Astrocyte (in vitro differentiated cells and primary cell): ENCODE measurements around the gene LSM7. TPM values are rescaled to one million over a fixed set of nuclear protein-coding genes. Genes with fewer than 3 reads are reported as not detected.

ENCODE experiments used
- DNase-seq: peaks from one replicate; pipeline ENCODE4 v3.0.0-alpha.2; 2010; ENCODE audit warnings: low read depth
- FAIRE-seq: peaks from 2 replicates; lab custom pipeline; 2011; peaks lifted over from hg19 to GRCh38; lab: Jason Lieb, UNC
- H2AFZ ChIP-seq: 2 replicates; pipeline ENCODE4 v1.6.0; 2012; ENCODE audit warnings: low read depth, low read length, inconsistent platforms
- H3K27ac ChIP-seq: 2 replicates; pipeline ENCODE4 v1.5.1; 2011; ENCODE audit warnings: low read depth, low read length, inconsistent platforms
- H3K27me3 ChIP-seq: 2 replicates; pipeline ENCODE4 v1.6.0; 2011; ENCODE audit warnings: low read length, inconsistent platforms; ENCODE audit not compliant: insufficient read depth
- H3K36me3 ChIP-seq: 2 replicates; pipeline ENCODE4 v1.5.1; 2011; ENCODE audit warnings: low read length, inconsistent platforms; ENCODE audit not compliant: insufficient read depth
- H3K4me1 ChIP-seq: 2 replicates; pipeline ENCODE4 v1.5.1; 2011; ENCODE audit warnings: low read length, inconsistent platforms; ENCODE audit not compliant: insufficient read depth
- H3K4me2 ChIP-seq: 2 replicates; pipeline ENCODE4 v1.6.0; 2012; ENCODE audit warnings: low read length, inconsistent platforms
- H3K4me3 ChIP-seq: 2 replicates; pipeline ENCODE4 v1.5.1; 2011; ENCODE audit warnings: low read depth, mild to moderate bottlenecking, low read length, inconsistent platforms; ENCODE audit not compliant: insufficient read depth
- H3K79me2 ChIP-seq: 2 replicates; pipeline ENCODE4 v1.6.0; 2012; ENCODE audit warnings: mild to moderate bottlenecking, low read length, inconsistent platforms; ENCODE audit not compliant: insufficient read depth
- H3K9ac ChIP-seq: 2 replicates; pipeline ENCODE4 v1.6.0; 2012; ENCODE audit warnings: mild to moderate bottlenecking, low read length, inconsistent platforms
- H3K9me3 ChIP-seq: 2 replicates; pipeline ENCODE4 v1.5.1; 2012; ENCODE audit warnings: low read depth, mild to moderate bottlenecking, low read length, inconsistent platforms; ENCODE audit not compliant: insufficient read depth
- H4K20me1 ChIP-seq: 2 replicates; pipeline ENCODE4 v1.6.0; 2012; ENCODE audit warnings: low read length, inconsistent platforms; ENCODE audit not compliant: insufficient read depth
- H3K27ac Mint-ChIP-seq: one replicate; pipeline ENCODE4 v1.8.0; 2021; ENCODE audit warnings: mild to moderate bottlenecking, mixed read lengths; ENCODE audit not compliant: unreplicated experiment
- H3K27me3 Mint-ChIP-seq: one replicate; pipeline ENCODE4 v1.8.0; 2021; ENCODE audit warnings: low read depth, mixed read lengths; ENCODE audit not compliant: unreplicated experiment
- H3K36me3 Mint-ChIP-seq: one replicate; pipeline ENCODE4 v1.8.0; 2021; ENCODE audit warnings: low read depth, mixed read lengths; ENCODE audit not compliant: unreplicated experiment
- H3K4me1 Mint-ChIP-seq: one replicate; pipeline ENCODE4 v1.8.0; 2021; ENCODE audit warnings: low read depth, mixed read lengths; ENCODE audit not compliant: unreplicated experiment
- H3K4me3 Mint-ChIP-seq: one replicate; pipeline ENCODE4 v1.8.0; 2021; ENCODE audit warnings: mild to moderate bottlenecking, moderate library complexity, mixed read lengths; ENCODE audit not compliant: unreplicated experiment
- H3K9me3 Mint-ChIP-seq: one replicate; pipeline ENCODE4 v1.8.0; 2021; ENCODE audit warnings: mild to moderate bottlenecking, mixed read lengths; ENCODE audit not compliant: unreplicated experiment
- CTCF ChIP-seq: IDR thresholded peaks from 2 replicates; pipeline ENCODE4 v1.5.1; 2011; ENCODE audit warnings: low read depth, mild to moderate bottlenecking, inconsistent platforms, low read length, moderate library complexity; ENCODE audit not compliant: insufficient read depth
- EZH2 ChIP-seq: IDR thresholded peaks from 2 replicates; pipeline ENCODE4 v1.6.1; 2012; ENCODE audit warnings: mild to moderate bottlenecking, low read length, inconsistent platforms; ENCODE audit not compliant: insufficient read depth
- total RNA-seq: library from RNA; stranded (reverse); gene quantifications from 2 replicates; pipeline ENCODE4 v1.2.1, GENCODE V29; 2021

The LSM7 gene
- total RNA-seq, 1 donor from 2014 or later = 91.4 TPM

DNA sequence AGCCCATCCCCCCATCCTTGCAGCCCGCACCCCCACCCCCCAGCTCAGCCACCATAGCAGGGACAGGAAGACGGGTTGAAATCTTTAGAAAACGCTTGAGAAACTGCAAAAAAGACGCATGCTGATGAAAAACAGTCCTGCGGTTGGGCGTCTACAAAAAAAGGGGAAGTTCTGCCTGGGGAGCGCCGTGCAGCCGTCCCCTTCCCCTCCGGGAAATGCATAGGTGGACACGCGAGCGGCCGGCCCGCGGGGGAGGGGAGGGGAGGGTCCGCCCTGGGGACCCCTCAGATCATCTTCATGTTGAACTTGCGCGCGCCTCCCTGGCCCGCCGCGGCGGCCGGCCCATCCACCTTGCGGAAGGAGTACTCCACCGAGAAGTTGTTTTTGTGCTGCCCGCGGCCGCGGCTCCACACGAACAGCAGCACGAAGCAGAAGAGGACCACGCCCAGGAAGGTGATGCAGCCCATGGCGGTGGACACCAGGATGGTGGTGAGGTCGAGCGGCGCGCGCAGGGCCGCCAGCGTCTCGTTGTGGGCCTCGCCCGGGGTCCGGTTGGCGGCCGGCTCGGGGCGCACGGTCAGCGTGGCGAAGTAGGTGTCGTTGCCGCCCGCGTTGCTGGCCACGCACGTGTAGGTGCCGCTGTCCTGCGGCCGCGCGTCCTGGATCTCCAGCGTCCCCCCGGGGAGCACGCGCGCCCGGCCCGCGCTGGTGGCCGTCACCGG lies 38.5 kb downstream of the LSM7 start:
- H3K4me3 ChIP-seq = peak overlapping the region; percentile 10
- peaks cover 59% of the 10 kb centered on the region for H3K27me3 Mint-ChIP-seq
- no peak overlapping the region for H3K4me3 Mint-ChIP-seq

GRCh38 chr19:2288818-2289713 lies 39.3 kb downstream of the LSM7 start:
- Histone ChIP-seq H3K79me2 (no peaks in the 10 kb centered on the region), H4K20me1 (peaks cover 49% of the 10 kb centered on the region), H3K9ac (no peak overlapping the region), H3K9me3 (no peaks in the 10 kb centered on the region), H3K4me1 (peaks cover 8% of the 10 kb centered on the region), H3K4me3 (no peak overlapping the region), H2AFZ (no peak overlapping the region), H3K36me3 (no peaks in the 10 kb centered on the region), H3K4me2 (peak overlapping the region; percentile 67), H3K27ac (no peak overlapping the region), H3K27me3 (peaks cover 45% of the 10 kb centered on the region)
- TF ChIP-seq EZH2 (no peak), CTCF (no peak)
- Mint-ChIP-seq H3K4me1 (no peaks in the 10 kb centered on the region), H3K4me3 (peak overlapping the region; percentile 66), H3K27me3 (peaks cover 57% of the 10 kb centered on the region), H3K9me3 (no peaks in the 10 kb centered on the region), H3K27ac (no peak overlapping the region), H3K36me3 (peaks cover 4% of the 10 kb centered on the region)
- FAIRE-seq = no peak
- no peak for DNase-seq

More for the DNA sequence above, 38.5 kb downstream of the LSM7 start:
- TF ChIP-seq CTCF = no peak
- TF ChIP-seq EZH2 = peak; percentile 10
- Mint-ChIP-seq H3K36me3 (peaks cover 4% of the 10 kb centered on the region), H3K9me3 (no peaks in the 10 kb centered on the region), H3K4me1 (no peaks in the 10 kb centered on the region), H3K27ac (no peak overlapping the region)
- Histone ChIP-seq H3K4me2 (peak overlapping the region; percentile 67), H3K4me1 (peaks cover 12% of the 10 kb centered on the region), H3K27ac (no peak overlapping the region), H3K9me3 (no peaks in the 10 kb centered on the region), H3K27me3 (peaks cover 50% of the 10 kb centered on the region), H2AFZ (peak overlapping the region; percentile 47), H3K9ac (no peak overlapping the region), H3K36me3 (no peaks in the 10 kb centered on the region), H4K20me1 (peaks cover 49% of the 10 kb centered on the region), H3K79me2 (no peaks in the 10 kb centered on the region)
- no peak for DNase-seq
- FAIRE-seq = no peak
